ENCODE results near the gene CS. TPM values are rescaled to one million over a fixed set of nuclear protein-coding genes. Genes with fewer than 3 reads are reported as not detected.

CS gene
- total and polyA plus RNA-seq, 2 of the 4 experiments (the other 2 are of a cell fraction) = 139 to 146 TPM

GRCh38 chr12:56339158-56339422 is 39.0 kb upstream of the CS start:
- POLR2A ChIA-PET (ENCODE audit: unreplicated experiment) = no interaction called here
- CTCF ChIA-PET = no interaction called here
- Histone ChIP-seq H3K4ac (ENCODE audit: low read depth, low read length) (no peak overlapping the region), H3K23ac (ENCODE audit: low read depth, low read length) (no peak overlapping the region), H3K56ac (ENCODE audit: extremely low read depth, insufficient read depth, low read length) (no peak overlapping the region), H2BK20ac (ENCODE audit: low read depth, low read length) (no peak overlapping the region), H3K27me3 (ENCODE audit: control insufficient read depth, insufficient read depth, low read length) (no peaks in the 10 kb centered on the region), H4K91ac (ENCODE audit: insufficient read depth, low read depth, low read length) (no peak overlapping the region), H3K79me1 (ENCODE audit: low read depth in 1 of 2, low read length in 2 of 2) (peaks cover 0 to 11% of the 10 kb centered on the region in 2 experiments; a peak in 2 of 4 replicates), H3K9me3 (ENCODE audit: control insufficient read depth, insufficient read depth, low read length) (no peaks in the 10 kb centered on the region), H3K9ac (ENCODE audit: low read depth, low read length) (no peak overlapping the region), H3K4me1 (ENCODE audit: control insufficient read depth, insufficient read depth, low read length) (no peaks in the 10 kb centered on the region), H3K4me2 (ENCODE audit: low read depth, low read length) (no peak overlapping the region), H4K5ac (ENCODE audit: low read depth, low read length) (no peak overlapping the region), H2BK120ac (ENCODE audit: low read depth, low read length) (no peak overlapping the region), H4K8ac (ENCODE audit: low read depth in 2 of 2, low read length in 2 of 2) (no peak overlapping the region), H3K18ac (ENCODE audit: low read depth, low read length) (no peak overlapping the region), H2AFZ (replicated peaks; ENCODE audit: low read length, poor library complexity) (no peak overlapping the region), H4K20me1 (ENCODE audit: insufficient read depth, low read length) (no peaks in the 10 kb centered on the region), H2AK5ac (ENCODE audit: low read depth, low read length) (no peak overlapping the region; the same call in 1 of the 2 replicates), H2BK5ac (ENCODE audit: low read depth, low read length, poor library complexity, severe bottlenecking) (no peak overlapping the region), H2AK9ac (replicated peaks; ENCODE audit: low read depth, low read length, poor library complexity) (no peak overlapping the region), H3K14ac (replicated peaks; ENCODE audit: low read depth, low read length) (no peak overlapping the region), H2BK15ac (ENCODE audit: low read depth, low read length) (no peak overlapping the region), H3K9me1 (ENCODE audit: insufficient read depth, low read length) (peaks cover 5% of the 10 kb centered on the region; the same call in 1 of the 2 replicates), H3K36me3 (ENCODE audit: control insufficient read depth, insufficient read depth, low read length) (peaks cover 25% of the 10 kb centered on the region), H3K4me3 (ENCODE audit: insufficient read depth, low read depth, low read length) (no peak overlapping the region), H3K27ac (ENCODE audit: insufficient read depth, low read length) (no peak overlapping the region)
- DNase-seq (no peak), ATAC-seq (ENCODE audit: low read depth) (no peak)
- no CpG with 5 or more reads among the region's 1 CpG for WGBS, 2 experiments (ENCODE audit: extremely low coverage in 2 of 2, insufficient read length in 1 of 2)
- no TSS peak for BruUV-seq (replicated peaks)
- in situ Hi-C loops (cut with MboI; ENCODE audit: low sequenced_read_pairs) (no loop called here), intact Hi-C loops (cut with micrococcal nuclease) (no loop called here), dilution Hi-C loops (cut with HindIII; ENCODE audit: low sequenced_read_pairs, unreplicated experiment) (no loop called here)
- no peak for TF ChIP-seq USF2 (IDR thresholded peaks at IDR 0.05; ENCODE audit: low read depth, low read length)
- TF ChIP-seq SMC3 (IDR thresholded peaks at IDR 0.05; ENCODE audit: low read depth, low read length) = no peak
- no peak for TF ChIP-seq FOS (IDR thresholded peaks at IDR 0.05; ENCODE audit: low read depth, low read length)
- TF ChIP-seq NFE2L2 (IDR thresholded peaks at IDR 0.05; ENCODE audit: low read depth, low read length) = no peak
- TF ChIP-seq, protein P1, sequence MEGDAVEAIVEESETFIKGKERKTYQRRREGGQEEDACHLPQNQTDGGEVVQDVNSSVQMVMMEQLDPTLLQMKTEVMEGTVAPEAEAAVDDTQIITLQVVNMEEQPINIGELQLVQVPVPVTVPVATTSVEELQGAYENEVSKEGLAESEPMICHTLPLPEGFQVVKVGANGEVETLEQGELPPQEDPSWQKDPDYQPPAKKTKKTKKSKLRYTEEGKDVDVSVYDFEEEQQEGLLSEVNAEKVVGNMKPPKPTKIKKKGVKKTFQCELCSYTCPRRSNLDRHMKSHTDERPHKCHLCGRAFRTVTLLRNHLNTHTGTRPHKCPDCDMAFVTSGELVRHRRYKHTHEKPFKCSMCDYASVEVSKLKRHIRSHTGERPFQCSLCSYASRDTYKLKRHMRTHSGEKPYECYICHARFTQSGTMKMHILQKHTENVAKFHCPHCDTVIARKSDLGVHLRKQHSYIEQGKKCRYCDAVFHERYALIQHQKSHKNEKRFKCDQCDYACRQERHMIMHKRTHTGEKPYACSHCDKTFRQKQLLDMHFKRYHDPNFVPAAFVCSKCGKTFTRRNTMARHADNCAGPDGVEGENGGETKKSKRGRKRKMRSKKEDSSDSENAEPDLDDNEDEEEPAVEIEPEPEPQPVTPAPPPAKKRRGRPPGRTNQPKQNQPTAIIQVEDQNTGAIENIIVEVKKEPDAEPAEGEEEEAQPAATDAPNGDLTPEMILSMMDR (conservative IDR thresholded peaks at IDR 0.05; ENCODE audit: low read depth, low read length) = no peak
- TF ChIP-seq CEBPB (IDR thresholded peaks at IDR 0.05; ENCODE audit: low read depth, low read length) = no peak
- no peak for TF ChIP-seq RFX5 (IDR thresholded peaks at IDR 0.05; ENCODE audit: low read depth, low read length)
- TF ChIP-seq RAD21 (IDR thresholded peaks at IDR 0.05; ENCODE audit: low read length) = no peak
- no peak for TF ChIP-seq POLR2A (IDR thresholded peaks at IDR 0.05; ENCODE audit: low read depth, low read length)
- no peak for TF ChIP-seq ELK1 (IDR thresholded peaks at IDR 0.05; ENCODE audit: borderline replicate concordance, low read depth, low read length)
- TF ChIP-seq MAZ (IDR thresholded peaks at IDR 0.05; ENCODE audit: borderline replicate concordance, low read depth, low read length) = no peak
